NT2/D1 (cell line): ENCODE results near the gene ARRDC1.

Experiments used
- DNase-seq: peaks from one replicate; pipeline ENCODE4 v3.0.0-alpha.2; 2011; ENCODE audit warnings: low read depth, low spot score
- H3K27me3 ChIP-seq: 2 replicates; pipeline ENCODE4 v1.6.0; 2011; ENCODE audit warnings: mild to moderate bottlenecking; ENCODE audit not compliant: insufficient read length, insufficient read depth
- H3K36me3 ChIP-seq: 2 replicates; pipeline ENCODE4 v1.6.1; 2011; ENCODE audit warnings: mild to moderate bottlenecking, low read length, mixed read lengths; ENCODE audit not compliant: insufficient read depth, insufficient read length
- H3K4me1 ChIP-seq: 2 replicates; pipeline ENCODE4 v1.5.1; 2011; ENCODE audit not compliant: insufficient read depth, insufficient read length
- H3K4me3 ChIP-seq: 2 replicates; pipeline ENCODE4 v1.5.1; 2011; ENCODE audit warnings: low read depth; ENCODE audit not compliant: insufficient read length
- H3K9ac ChIP-seq: 2 replicates; pipeline ENCODE4 v1.6.0; 2011; ENCODE audit warnings: low read depth; ENCODE audit not compliant: insufficient read length
- H3K9me3 ChIP-seq: 2 replicates; pipeline ENCODE4 v1.5.1; 2011; ENCODE audit warnings: mild to moderate bottlenecking, low read length; ENCODE audit not compliant: insufficient read depth
- SUZ12 ChIP-seq: IDR thresholded peaks from 2 replicates; pipeline ENCODE4 v1.6.1; 2011; ENCODE audit not compliant: insufficient read length, insufficient read depth; ENCODE audit errors: extremely low read depth
- YY1 ChIP-seq: IDR thresholded peaks from 2 replicates; pipeline ENCODE4 v1.6.1; 2011; ENCODE audit not compliant: insufficient read length, insufficient read depth
- ZNF274 ChIP-seq: IDR thresholded peaks from 2 replicates; pipeline ENCODE4 v1.6.1; 2011; ENCODE audit warnings: mild to moderate bottlenecking, low read depth, low read length

Gene ARRDC1

DNA sequence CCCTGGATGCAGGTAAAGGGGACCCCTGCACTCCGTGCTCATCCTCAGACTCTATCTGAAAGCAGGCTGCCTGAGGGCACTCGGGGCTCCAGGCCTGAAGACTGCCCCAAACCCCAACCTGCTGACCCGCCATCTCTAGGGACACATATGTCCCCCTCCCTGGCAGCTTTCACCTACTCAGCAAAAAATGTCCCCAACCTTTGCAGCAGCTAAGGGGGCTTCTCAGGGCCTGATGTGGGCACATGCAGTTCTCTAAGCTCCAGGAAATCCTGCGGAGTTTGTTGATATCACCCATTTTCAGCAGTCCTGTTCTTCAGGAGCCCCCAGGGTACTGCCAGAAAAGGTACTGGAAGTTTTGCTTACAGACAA is 24.5 kb upstream of the ARRDC1 start:
- peaks cover 76% of the 10 kb centered on the region for H3K36me3 ChIP-seq
- no peak overlapping the region for H3K4me3 ChIP-seq
- H3K27me3 ChIP-seq = no peaks in the 10 kb centered on the region
- peak overlapping the region; percentile 44 for H3K9ac ChIP-seq
- H3K4me1 ChIP-seq = peaks cover 24% of the 10 kb centered on the region
- no peaks in the 10 kb centered on the region for H3K9me3 ChIP-seq
- no peak for TF ChIP-seq ZNF274
- TF ChIP-seq SUZ12 = no peak
- no peak for TF ChIP-seq YY1
- no peak for DNase-seq

DNA sequence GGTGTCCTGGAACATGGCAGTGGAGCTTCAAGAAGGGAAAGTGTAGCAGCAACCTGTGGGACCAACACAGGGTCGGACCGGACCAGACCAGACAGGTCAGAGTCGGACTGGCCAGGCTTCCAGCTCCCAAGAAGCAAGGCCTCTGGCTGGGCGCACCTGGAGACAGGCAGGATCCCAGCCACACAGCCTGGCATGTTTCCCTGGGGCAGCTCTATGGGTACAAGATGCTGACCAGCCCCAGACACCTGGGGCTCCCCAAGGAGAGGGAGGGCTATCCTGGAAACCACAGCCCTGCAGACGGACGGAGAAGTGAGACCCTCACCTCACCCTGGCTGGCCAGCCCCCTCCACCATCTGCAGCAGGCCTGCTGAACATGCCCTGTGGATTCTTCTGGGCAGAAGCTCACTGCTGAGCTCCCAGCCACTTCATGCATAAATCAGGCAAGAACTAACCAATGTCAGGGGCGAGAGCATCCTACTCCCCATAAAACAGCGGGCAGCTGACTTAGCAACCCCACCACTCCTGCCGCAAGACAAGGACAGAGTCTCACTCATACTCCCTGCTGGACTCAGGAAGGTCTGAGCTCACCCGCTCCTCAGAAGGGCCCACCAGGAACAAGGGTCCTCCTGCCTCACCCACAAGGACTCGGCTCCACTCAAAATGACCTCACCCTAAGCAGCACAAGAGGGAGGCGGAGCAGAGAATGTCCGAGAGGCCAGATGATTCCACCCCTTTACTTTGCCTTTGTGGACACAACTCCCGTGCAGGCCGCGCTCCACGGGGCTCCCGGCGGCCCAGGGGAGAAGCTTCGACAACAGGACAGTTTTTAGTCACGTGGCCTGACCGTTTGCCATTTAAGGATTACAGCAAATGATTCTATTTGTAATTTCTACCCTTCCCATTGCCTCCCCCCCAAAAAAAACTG is 23.9 kb upstream of the ARRDC1 start:
- peak overlapping the region; percentile 44 for H3K9ac ChIP-seq
- DNase-seq = no peak
- TF ChIP-seq ZNF274 = no peak
- no peak for TF ChIP-seq SUZ12
- no peak for TF ChIP-seq YY1
- peaks cover 76% of the 10 kb centered on the region for H3K36me3 ChIP-seq
- peaks cover 24% of the 10 kb centered on the region for H3K4me1 ChIP-seq
- H3K9me3 ChIP-seq = no peaks in the 10 kb centered on the region
- no peak overlapping the region for H3K4me3 ChIP-seq
- no peaks in the 10 kb centered on the region for H3K27me3 ChIP-seq

DNA sequence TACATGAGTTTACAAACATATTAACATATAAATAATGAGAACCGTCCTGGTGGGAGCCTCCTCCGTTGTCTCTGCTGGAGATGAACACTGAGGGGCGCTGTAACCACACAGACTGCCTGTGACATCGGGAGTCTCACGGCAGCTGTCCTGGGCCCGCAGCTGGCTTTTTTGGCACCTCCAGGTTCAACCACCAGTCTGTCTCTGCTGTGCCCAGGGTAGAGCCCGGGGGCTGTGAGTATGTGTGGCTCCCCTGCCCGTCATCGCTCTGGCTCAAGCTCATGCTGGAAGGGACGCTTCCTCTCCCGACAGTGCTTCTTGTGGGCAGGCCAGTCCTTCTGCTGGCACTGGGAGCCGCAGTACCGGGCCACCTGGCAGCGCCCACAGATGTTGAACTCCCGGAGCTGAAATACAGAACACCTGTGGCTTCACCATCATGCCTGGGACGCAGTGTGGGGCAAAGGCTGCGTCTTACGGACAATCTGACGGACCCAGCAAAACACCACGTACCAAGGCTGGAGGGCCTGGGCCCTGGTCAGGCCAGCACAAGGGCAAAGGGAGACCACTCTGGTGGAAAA is 23.1 kb upstream of the ARRDC1 start:
- Histone ChIP-seq H3K4me1 (peaks cover 26% of the 10 kb centered on the region), H3K9me3 (no peaks in the 10 kb centered on the region), H3K36me3 (peaks cover 76% of the 10 kb centered on the region), H3K9ac (peak overlapping the region; percentile 13), H3K4me3 (no peak overlapping the region), H3K27me3 (no peaks in the 10 kb centered on the region)
- TF ChIP-seq YY1 (no peak), SUZ12 (no peak), ZNF274 (no peak)
- no peak for DNase-seq

DNA sequence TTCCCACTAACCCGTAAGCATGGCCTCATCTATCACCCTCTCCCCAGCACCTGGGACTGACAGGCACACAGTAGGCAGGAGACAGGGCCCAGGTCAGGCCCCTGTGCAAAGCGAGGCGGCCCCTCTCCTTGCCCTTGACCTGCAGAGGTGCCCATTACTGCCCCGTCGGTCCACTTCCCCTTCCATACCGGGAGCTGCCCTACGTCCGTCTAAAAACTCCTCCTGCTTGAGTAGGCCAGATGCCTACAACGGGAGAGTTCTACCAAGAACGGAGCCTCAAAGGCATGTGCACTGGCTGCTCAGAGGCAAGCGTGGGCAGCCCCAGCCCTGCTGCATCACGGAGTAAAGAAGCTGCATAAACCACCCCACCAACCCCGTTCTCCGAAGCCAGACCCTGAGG is 22.1 kb upstream of the ARRDC1 start:
- Histone ChIP-seq H3K4me3 (no peak overlapping the region), H3K27me3 (no peaks in the 10 kb centered on the region), H3K36me3 (peaks cover 83% of the 10 kb centered on the region), H3K9me3 (no peaks in the 10 kb centered on the region), H3K4me1 (peaks cover 28% of the 10 kb centered on the region), H3K9ac (no peak overlapping the region)
- TF ChIP-seq YY1 (no peak), ZNF274 (no peak), SUZ12 (no peak)
- DNase-seq = no peak

DNA sequence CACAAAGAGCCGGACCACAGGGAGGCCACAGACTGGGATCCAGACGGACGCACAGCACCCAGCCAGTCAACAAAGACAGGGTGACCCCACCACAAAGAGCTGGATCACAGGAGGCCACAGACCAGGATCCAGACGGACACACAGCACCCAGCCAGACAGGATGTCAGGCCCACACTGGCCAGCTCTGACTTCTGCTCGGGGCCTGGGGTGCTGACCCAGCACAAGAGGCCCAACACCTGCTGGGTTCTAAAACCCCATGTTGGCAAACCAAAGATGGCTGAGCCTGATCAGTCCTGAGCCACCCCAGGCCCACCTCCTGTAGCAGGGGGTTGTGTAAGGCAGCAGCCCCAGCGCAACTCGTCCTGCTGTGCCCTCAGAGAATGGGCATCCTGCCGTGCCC is 21.5 kb upstream of the ARRDC1 start:
- Histone ChIP-seq H3K27me3 (no peaks in the 10 kb centered on the region), H3K9ac (no peak overlapping the region), H3K4me1 (peaks cover 34% of the 10 kb centered on the region), H3K36me3 (peaks cover 89% of the 10 kb centered on the region), H3K9me3 (no peaks in the 10 kb centered on the region), H3K4me3 (no peak overlapping the region)
- TF ChIP-seq ZNF274 = no peak
- TF ChIP-seq SUZ12 = no peak
- no peak for TF ChIP-seq YY1
- DNase-seq = no peak

DNA sequence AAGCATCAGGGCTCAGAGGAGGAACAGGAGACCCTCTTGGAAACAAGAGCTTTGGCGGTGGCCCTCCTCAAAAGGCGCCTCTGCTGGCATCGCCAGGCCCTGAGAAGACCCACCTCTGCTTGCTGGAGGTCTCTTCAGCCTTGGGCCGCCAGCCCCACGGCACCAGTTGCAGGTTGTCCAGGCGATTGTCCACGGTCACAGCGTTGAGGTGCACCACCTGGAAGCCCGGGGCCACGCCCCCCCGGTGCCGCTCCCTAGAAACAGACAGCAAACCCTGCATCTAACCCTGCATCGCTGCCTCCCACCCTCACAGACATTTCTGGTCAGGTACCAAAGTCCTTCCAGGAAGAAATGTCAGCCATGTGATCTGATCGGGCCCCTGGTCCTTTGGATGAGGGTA is 18.6 kb upstream of the ARRDC1 start:
- Histone ChIP-seq H3K9ac (no peak overlapping the region), H3K27me3 (no peaks in the 10 kb centered on the region), H3K4me3 (no peak overlapping the region), H3K9me3 (no peaks in the 10 kb centered on the region), H3K4me1 (peaks cover 23% of the 10 kb centered on the region), H3K36me3 (peaks cover 76% of the 10 kb centered on the region)
- DNase-seq = no peak
- TF ChIP-seq YY1 (no peak), SUZ12 (no peak), ZNF274 (no peak)

DNA sequence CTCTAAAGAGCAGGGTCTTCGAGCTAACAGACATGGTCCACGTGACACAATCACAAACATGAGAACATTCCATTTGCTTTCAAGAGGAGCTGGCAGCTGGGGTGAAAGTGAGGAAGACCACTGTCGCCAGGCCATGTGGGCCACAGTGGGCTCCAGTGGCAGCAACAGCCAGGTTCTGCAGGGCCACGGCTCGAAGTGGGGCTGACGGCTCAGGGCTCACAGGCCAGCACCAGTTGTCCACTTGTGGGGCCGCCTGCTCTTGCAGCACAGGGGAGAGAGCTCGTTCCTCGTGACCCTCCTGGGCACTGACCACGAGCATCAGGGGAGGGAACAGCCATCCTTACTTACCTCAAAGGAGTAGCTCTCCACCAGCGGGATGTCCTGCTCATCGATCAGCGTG is 17.2 kb upstream of the ARRDC1 start:
- Histone ChIP-seq H3K9ac (peak overlapping the region; percentile 99), H3K4me3 (no peak overlapping the region), H3K9me3 (no peaks in the 10 kb centered on the region), H3K27me3 (no peaks in the 10 kb centered on the region), H3K4me1 (peaks cover 22% of the 10 kb centered on the region), H3K36me3 (peaks cover 66% of the 10 kb centered on the region)
- DNase-seq = no peak
- TF ChIP-seq ZNF274 (no peak), YY1 (no peak), SUZ12 (no peak)
